NT2/D1 (cell line): ENCODE data around the gene LTF.

Source experiments
- DNase-seq: peaks from one replicate; pipeline ENCODE4 v3.0.0-alpha.2; 2011; ENCODE audit warnings: low read depth, low spot score
- H3K27me3 ChIP-seq: 2 replicates; pipeline ENCODE4 v1.6.0; 2011; ENCODE audit warnings: mild to moderate bottlenecking; ENCODE audit not compliant: insufficient read length, insufficient read depth
- H3K36me3 ChIP-seq: 2 replicates; pipeline ENCODE4 v1.6.1; 2011; ENCODE audit warnings: mild to moderate bottlenecking, low read length, mixed read lengths; ENCODE audit not compliant: insufficient read depth, insufficient read length
- H3K4me1 ChIP-seq: 2 replicates; pipeline ENCODE4 v1.5.1; 2011; ENCODE audit not compliant: insufficient read depth, insufficient read length
- H3K4me3 ChIP-seq: 2 replicates; pipeline ENCODE4 v1.5.1; 2011; ENCODE audit warnings: low read depth; ENCODE audit not compliant: insufficient read length
- H3K9ac ChIP-seq: 2 replicates; pipeline ENCODE4 v1.6.0; 2011; ENCODE audit warnings: low read depth; ENCODE audit not compliant: insufficient read length
- H3K9me3 ChIP-seq: 2 replicates; pipeline ENCODE4 v1.5.1; 2011; ENCODE audit warnings: mild to moderate bottlenecking, low read length; ENCODE audit not compliant: insufficient read depth
- SUZ12 ChIP-seq: IDR thresholded peaks from 2 replicates; pipeline ENCODE4 v1.6.1; 2011; ENCODE audit not compliant: insufficient read length, insufficient read depth; ENCODE audit errors: extremely low read depth
- YY1 ChIP-seq: IDR thresholded peaks from 2 replicates; pipeline ENCODE4 v1.6.1; 2011; ENCODE audit not compliant: insufficient read length, insufficient read depth
- ZNF274 ChIP-seq: IDR thresholded peaks from 2 replicates; pipeline ENCODE4 v1.6.1; 2011; ENCODE audit warnings: mild to moderate bottlenecking, low read depth, low read length

LTF gene

GRCh38 chr3:46503200-46503874, 38.6 kb upstream of the LTF start:
- no peak for TF ChIP-seq SUZ12
- TF ChIP-seq YY1: no peak
- TF ChIP-seq ZNF274: no peak
- no peak for DNase-seq
- Histone ChIP-seq H3K9me3 (no peaks in the 10 kb centered on the region), H3K4me3 (no peak overlapping the region), H3K9ac (no peak overlapping the region), H3K36me3 (no peaks in the 10 kb centered on the region), H3K27me3 (no peaks in the 10 kb centered on the region), H3K4me1 (peaks cover 18% of the 10 kb centered on the region)

GRCh38 chr3:46501702-46502101, 37.0 kb upstream of the LTF start:
- TF ChIP-seq YY1 (no peak), SUZ12 (no peak), ZNF274 (no peak)
- DNase-seq: no peak
- Histone ChIP-seq H3K27me3 (peaks cover 2% of the 10 kb centered on the region), H3K36me3 (no peaks in the 10 kb centered on the region), H3K9me3 (no peaks in the 10 kb centered on the region), H3K9ac (no peak overlapping the region), H3K4me3 (no peak overlapping the region), H3K4me1 (peaks cover 22% of the 10 kb centered on the region)

GRCh38 chr3:46500656-46501635, 36.2 kb upstream of the LTF start:
- peaks cover 15% of the 10 kb centered on the region for H3K4me1 ChIP-seq
- no peak overlapping the region for H3K4me3 ChIP-seq
- no peak for DNase-seq
- no peak overlapping the region for H3K9ac ChIP-seq
- TF ChIP-seq YY1 (no peak), ZNF274 (no peak), SUZ12 (no peak)
- peaks cover 2% of the 10 kb centered on the region for H3K27me3 ChIP-seq
- H3K36me3 ChIP-seq: no peaks in the 10 kb centered on the region
- no peaks in the 10 kb centered on the region for H3K9me3 ChIP-seq

GRCh38 chr3:46498916-46499519, 34.3 kb upstream of the LTF start:
- no peaks in the 10 kb centered on the region for H3K9me3 ChIP-seq
- H3K36me3 ChIP-seq: no peaks in the 10 kb centered on the region
- TF ChIP-seq YY1 (no peak), ZNF274 (no peak), SUZ12 (no peak)
- peaks cover 2% of the 10 kb centered on the region for H3K27me3 ChIP-seq
- H3K4me3 ChIP-seq: no peak overlapping the region
- no peak for DNase-seq
- no peak overlapping the region for H3K9ac ChIP-seq
- H3K4me1 ChIP-seq: peaks cover 14% of the 10 kb centered on the region

- peaks cover 2% of the 10 kb centered on the region for H3K27me3 ChIP-seq
- no peaks in the 10 kb centered on the region for H3K36me3 ChIP-seq
- H3K9me3 ChIP-seq: peaks cover 5% of the 10 kb centered on the region; the same call in 1 of the 2 replicates
- H3K4me1 ChIP-seq: peaks cover 14% of the 10 kb centered on the region
- H3K9ac ChIP-seq: no peak within 1 kb of the TSS
- H3K4me3 ChIP-seq: no peak within 1 kb of the TSS
- TF ChIP-seq YY1 (no peak), ZNF274 (no peak), SUZ12 (no peak)
- DNase-seq: no peak
Measured at GRCh38 chr3:46497556-46498265, 33.0 kb upstream of the LTF start, which contains the start of gene RTP3. RTP3 (plus strand) TSS chr3:46497976; CDS start chr3:46498063, 87 bp downstream.

GRCh38 chr3:46496746-46497555, 32.2 kb upstream of the LTF start:
- Histone ChIP-seq H3K4me3 (no peak overlapping the region), H3K9me3 (peaks cover 5% of the 10 kb centered on the region; the same call in 1 of the 2 replicates), H3K9ac (no peak overlapping the region), H3K36me3 (no peaks in the 10 kb centered on the region), H3K4me1 (peaks cover 14% of the 10 kb centered on the region), H3K27me3 (peaks cover 2% of the 10 kb centered on the region)
- TF ChIP-seq YY1 (no peak), ZNF274 (no peak), SUZ12 (no peak)
- DNase-seq: no peak
